B cell (primary cell): ENCODE results near the gene LINC00305. TPM values are rescaled to one million over a fixed set of nuclear protein-coding genes. Genes with fewer than 3 reads are reported as not detected.

Experiments
- ATAC-seq: fragments of 200-7000 bp; cut with Tn5 transposase; one replicate; pipeline ENCODE4 v1.10.0; 2021; ENCODE audit warnings: low read depth, mild to moderate bottlenecking, moderate number of reproducible peaks, moderate library complexity
- CTCF ChIA-PET: fragments of 350-600 bp; sonication (Branson Sonifier 250); formaldehyde crosslinking; loops from one replicate; lab custom pipeline; 2021; ENCODE audit warnings: antibody characterized with exemption, inconsistent platforms; lab: Charles Lee
- POLR2A ChIA-PET: fragments of 350-600 bp; sonication (Branson Sonifier 250); formaldehyde crosslinking; loops from one replicate; lab custom pipeline; 2021; ENCODE audit warnings: antibody characterized with exemption; lab: Charles Lee
- DNase-seq: peaks from one replicate; pipeline ENCODE4 v3.0.0; 2013
- H2AFZ ChIP-seq: 2 replicates; pipeline ENCODE4 v1.6.1; 2012; ENCODE audit warnings: mild to moderate bottlenecking, low read depth, low read length; ENCODE audit not compliant: insufficient read depth, poor library complexity, severe bottlenecking
- H3K27ac ChIP-seq, 2 donors: 1 replicate in 1 of 2; 2 replicates in 1 of 2; pipeline ENCODE4 v1.5.1; 2012 to 2013; ENCODE audit warnings: low read length in 2 of 2, mild to moderate bottlenecking in 2 of 2, moderate library complexity in 1 of 2
- H3K27me3 ChIP-seq, 4 experiments: fragments of 200-600 bp in 1 of 4; sonication (generic) in 1 of 4; replicated peaks in 1 of 4; 1 replicate in 2 of 4; 2 replicates in 2 of 4; pipeline versions ENCODE4 v1.6.1 to v1.7.0; 2013 to 2016; ENCODE audit warnings: low read length in 3 of 4, mild to moderate bottlenecking in 2 of 4, mixed read lengths in 1 of 4, moderate library complexity in 1 of 4; ENCODE audit not compliant: insufficient read depth in 4 of 4, control insufficient read depth in 3 of 4; ENCODE audit errors: control extremely low read depth in 1 of 4
- H3K36me3 ChIP-seq, 2 experiments: replicated peaks in 1 of 2; 1 replicate in 1 of 2; 2 replicates in 1 of 2; pipeline versions ENCODE4 v1.6.1 to v1.7.1; 2013; ENCODE audit warnings: low read length in 1 of 2; ENCODE audit not compliant: insufficient read depth in 2 of 2, control insufficient read depth in 1 of 2; ENCODE audit errors: control extremely low read depth in 1 of 2, extremely low read depth in 1 of 2
- H3K4me1 ChIP-seq, 2 donors: fragments of 200-600 bp in 1 of 2; sonication (generic) in 1 of 2; 1 replicate in 1 of 2; 2 replicates in 1 of 2; pipeline versions ENCODE4 v1.5.1 to v1.6.1; 2013 to 2017; ENCODE audit warnings: low read length in 2 of 2; ENCODE audit not compliant: control insufficient read depth in 2 of 2, insufficient read depth in 2 of 2
- H3K4me2 ChIP-seq: replicated peaks from 2 replicates; pipeline ENCODE3; 2012; ENCODE audit warnings: mild to moderate bottlenecking, low read depth, low read length; ENCODE audit not compliant: poor library complexity, severe bottlenecking
- H3K4me3 ChIP-seq, 5 experiments: fragments of 200-600 bp in 1 of 5; sonication (generic) in 1 of 5; 1 replicate in 3 of 5; 2 replicates in 2 of 5; pipeline versions ENCODE4 v1.5.1 to v1.7.0; 2011 to 2016; ENCODE audit warnings: low read length in 4 of 5, mild to moderate bottlenecking in 4 of 5, low read depth in 2 of 5, control low read depth in 1 of 5, moderate library complexity in 1 of 5; ENCODE audit not compliant: insufficient read depth in 1 of 5; ENCODE audit errors: control extremely low read depth in 1 of 5, extremely low read depth in 1 of 5
- H3K79me2 ChIP-seq: fragments of 200-600 bp; sonication (generic); one replicate; pipeline ENCODE4 v1.6.0; 2016; ENCODE audit warnings: low read length; ENCODE audit not compliant: control insufficient read depth, insufficient read depth
- H3K9ac ChIP-seq: fragments of 200-600 bp; sonication (generic); 2 replicates; pipeline ENCODE4 v1.6.1; 2017; ENCODE audit warnings: mild to moderate bottlenecking, low read length, moderate library complexity
- H3K9me3 ChIP-seq, 3 donors: one replicate each; pipeline versions ENCODE4 v1.6.1 to v1.7.1; 2013; ENCODE audit warnings: low read length in 2 of 3; ENCODE audit not compliant: control insufficient read depth in 2 of 3, insufficient read depth in 1 of 3; ENCODE audit errors: control extremely low read depth in 1 of 3
- H4K20me1 ChIP-seq: 2 replicates; pipeline ENCODE4 v1.6.0; 2012; ENCODE audit warnings: mild to moderate bottlenecking, low read length; ENCODE audit not compliant: insufficient read depth, control insufficient read depth, poor library complexity, severe bottlenecking
- H3K27ac Mint-ChIP-seq: one replicate; pipeline ENCODE4 v1.8.0; 2021; ENCODE audit warnings: mixed read lengths
- H3K27me3 Mint-ChIP-seq: one replicate; pipeline ENCODE4 v1.8.0; 2021; ENCODE audit warnings: mixed read lengths
- H3K4me1 Mint-ChIP-seq: one replicate; pipeline ENCODE4 v1.8.0; 2021; ENCODE audit warnings: mixed read lengths
- H3K4me3 Mint-ChIP-seq: one replicate; pipeline ENCODE4 v1.8.0; 2021; ENCODE audit warnings: mixed read lengths
- H3K9me3 Mint-ChIP-seq: one replicate; pipeline ENCODE4 v1.8.0; 2022; ENCODE audit warnings: mixed read lengths; ENCODE audit not compliant: insufficient read depth
- CTCF ChIP-seq: fragments of 200-600 bp; IDR thresholded peaks from one replicate; pipeline ENCODE4 v1.8.0; 2022; ENCODE audit warnings: antibody characterized with exemption, mild to moderate bottlenecking
- EZH2 ChIP-seq: IDR thresholded peaks from 2 replicates; pipeline ENCODE4 v1.6.1; 2012; ENCODE audit warnings: borderline replicate concordance, low read depth, mild to moderate bottlenecking, moderate library complexity, low read length; ENCODE audit not compliant: insufficient read depth, poor library complexity, severe bottlenecking
- WGBS: methylation state at CpG from one replicate; pipeline ENCODE4 v1.1.5; 2013; ENCODE audit warnings: missing lambda C conversion rate; ENCODE audit not compliant: insufficient coverage; 5-methylcytosine and 5-hydroxymethylcytosine counted together
- intact Hi-C: fragments of 100-400 bp; cut with micrococcal nuclease; formaldehyde crosslinking; loops from one replicate; pipeline ENCODE4 v1.10.0; 2022
- polyA plus RNA-seq: library from polyadenylated mRNA; depleted of rRNA; stranded (reverse); fragments of >200 nt; gene quantifications from 2 replicates; pipeline ENCODE4 v1.2.3, GENCODE V29; 2012
- total RNA-seq, 2 donors: library from RNA; stranded (reverse); fragments of 120-200 nt in 1 of 2; gene quantifications; 1 replicate in 1 of 2; 2 replicates in 1 of 2; pipeline versions ENCODE4 v1.2.3 to v1.2.4, GENCODE V29; 2013 to 2022

Gene LINC00305
- total and polyA plus RNA-seq, 2 donors (not counting 1 experiment from before 2014, with no cell fraction given) = not detected

GRCh38 chr18:64180617-64181016 lies 31.7 kb upstream of the LINC00305 start:
- H3K27ac Mint-ChIP-seq = no peak overlapping the region
- no peak overlapping the region for H3K4me2 ChIP-seq
- ATAC-seq = no peak
- H3K4me3 Mint-ChIP-seq = no peak overlapping the region
- ChIA-PET CTCF (no interaction called here), POLR2A (no interaction called here)
- H3K27ac ChIP-seq = no peak overlapping the region
- no peak overlapping the region for H2AFZ ChIP-seq
- no peak for TF ChIP-seq EZH2
- TF ChIP-seq CTCF = no peak
- no CpG with 5 or more reads among the region's 1 CpG for WGBS
- no peak overlapping the region for H3K9ac ChIP-seq
- intact Hi-C loops = no loop called here
- H3K27me3 ChIP-seq = no peaks in the 10 kb centered on the region
- no peaks in the 10 kb centered on the region for H3K4me1 ChIP-seq
- H3K4me1 Mint-ChIP-seq = no peaks in the 10 kb centered on the region
- no peak overlapping the region for H3K4me3 ChIP-seq
- H3K79me2 ChIP-seq = no peaks in the 10 kb centered on the region
- DNase-seq = no peak
- H3K9me3 Mint-ChIP-seq = no peaks in the 10 kb centered on the region
- H4K20me1 ChIP-seq = no peaks in the 10 kb centered on the region
- no peaks in the 10 kb centered on the region for H3K36me3 ChIP-seq
- no peaks in the 10 kb centered on the region for H3K27me3 Mint-ChIP-seq
- H3K9me3 ChIP-seq = no peaks in the 10 kb centered on the region

- TF ChIP-seq EZH2 = no peak
- TF ChIP-seq CTCF = no peak
- H3K4me2 ChIP-seq = no peak overlapping the region
- H3K4me3 Mint-ChIP-seq = no peak overlapping the region
- no peaks in the 10 kb centered on the region for H3K36me3 ChIP-seq
- H3K4me1 Mint-ChIP-seq = no peaks in the 10 kb centered on the region
- H3K4me3 ChIP-seq = no peak overlapping the region
- H3K9ac ChIP-seq = no peak overlapping the region
- ChIA-PET POLR2A (no interaction called here), CTCF (no interaction called here)
- no peak overlapping the region for H3K27ac Mint-ChIP-seq
- no peaks in the 10 kb centered on the region for H3K27me3 ChIP-seq
- no peaks in the 10 kb centered on the region for H3K79me2 ChIP-seq
- no peak overlapping the region for H2AFZ ChIP-seq
- intact Hi-C loops = no loop called here
- H3K9me3 Mint-ChIP-seq = no peaks in the 10 kb centered on the region
- H3K4me1 ChIP-seq = no peaks in the 10 kb centered on the region
- H4K20me1 ChIP-seq = no peaks in the 10 kb centered on the region
- WGBS = no CpG with 5 or more reads among the region's 1 CpG
- DNase-seq (no peak), ATAC-seq (no peak)
- no peaks in the 10 kb centered on the region for H3K9me3 ChIP-seq
- no peaks in the 10 kb centered on the region for H3K27me3 Mint-ChIP-seq
- no peak overlapping the region for H3K27ac ChIP-seq
Measured at GRCh38 chr18:64180171-64180570, 31.3 kb upstream of the LINC00305 start.
